SHP77 treated with DMSO at 0.1 percent for 48 hours (cell line): ENCODE measurements around the gene OR3A3.

Experiments
- DNase-seq: peaks from one replicate; lab custom pipeline; 2025; lab: John Stamatoyannopoulos, UW

OR3A3 gene

GRCh38 chr17:3472137-3472536, 61.0 kb downstream of the OR3A3 start:
- no peak for DNase-seq
